Activated CD4-positive, alpha-beta memory T cell treated with anti-CD3 and anti-CD28 coated beads for 36 hours (primary cell): ENCODE data around the gene DNM2. TPM values are rescaled to one million over a fixed set of nuclear protein-coding genes. Genes with fewer than 3 reads are reported as not detected.

Source experiments
- CTCF ChIA-PET: fragments of 350-600 bp; sonication (Branson Sonifier 250); formaldehyde crosslinking; loops from one replicate; lab custom pipeline; 2021; ENCODE audit warnings: antibody characterized with exemption, inconsistent platforms; lab: Charles Lee
- POLR2A ChIA-PET: fragments of 350-600 bp; sonication (Branson Sonifier 250); formaldehyde crosslinking; loops from one replicate; lab custom pipeline; 2021; ENCODE audit warnings: antibody characterized with exemption; lab: Charles Lee
- DNase-seq: peaks from one replicate; pipeline ENCODE4 v3.0.0-alpha.2; 2020
- H3K27ac Mint-ChIP-seq: one replicate; pipeline ENCODE4 v1.8.0; 2021; ENCODE audit warnings: mixed read lengths
- H3K27me3 Mint-ChIP-seq: one replicate; pipeline ENCODE4 v1.8.0; 2021; ENCODE audit warnings: mixed read lengths
- H3K36me3 Mint-ChIP-seq: one replicate; pipeline ENCODE4 v1.8.0; 2021; ENCODE audit warnings: mixed read lengths
- H3K4me1 Mint-ChIP-seq: one replicate; pipeline ENCODE4 v1.8.0; 2021; ENCODE audit warnings: low read depth, mixed read lengths
- H3K4me3 Mint-ChIP-seq: one replicate; pipeline ENCODE4 v1.8.0; 2021; ENCODE audit warnings: mild to moderate bottlenecking, mixed read lengths
- H3K9me3 Mint-ChIP-seq: one replicate; pipeline ENCODE4 v1.8.0; 2021; ENCODE audit warnings: mixed read lengths
- intact Hi-C: fragments of 100-400 bp; cut with micrococcal nuclease; formaldehyde crosslinking; loops from one replicate; pipeline ENCODE4 v1.15.1; 2023
- total RNA-seq, 2 experiments: library from RNA; stranded (reverse); gene quantifications; one replicate each; pipeline ENCODE4 v1.2.3, GENCODE V29; 2021

The DNM2 gene
- total RNA-seq, 2 experiments from 2014 or later, result 171 to 173 TPM

- no peak for DNase-seq
- Mint-ChIP-seq H3K4me3 (no peak overlapping the region), H3K27me3 (no peaks in the 10 kb centered on the region), H3K9me3 (no peaks in the 10 kb centered on the region), H3K36me3 (peaks cover 11% of the 10 kb centered on the region), H3K27ac (no peak overlapping the region), H3K4me1 (peaks cover 26% of the 10 kb centered on the region)
- intact Hi-C loops, result no loop called here
- CTCF ChIA-PET, result interaction anchor here (0.7 to 3.7 kb wide), 4 partner anchors 10 to 95 kb away, joined by 3 to 23 read pairs (median 4); partner anchors contain the start of gene DNM2
- POLR2A ChIA-PET, result interaction anchor here (1.1 kb wide), 1 partner anchor 9 kb away, joined by 3 read pairs; no protein-coding TSS in a partner anchor
These were observed 51.1 kb downstream of the DNM2 start for GRCh38 chr19:10768936-10769335.

GRCh38 chr19:10769533-10770491, 51.9 kb downstream of the DNM2 start:
- CTCF ChIA-PET, result interaction anchor here (0.7 to 3.7 kb wide), 3 partner anchors 9 to 67 kb away, joined by 3 to 23 read pairs (median 4); partner anchors contain the start of gene DNM2
- H3K4me3 Mint-ChIP-seq, result no peak overlapping the region
- H3K4me1 Mint-ChIP-seq, result peaks cover 18% of the 10 kb centered on the region
- peak; percentile 20 for DNase-seq
- POLR2A ChIA-PET, result interaction anchor here (1.1 kb wide), 1 partner anchor 10 kb away, joined by 3 read pairs; no protein-coding TSS in a partner anchor
- intact Hi-C loops, result no loop called here
- H3K36me3 Mint-ChIP-seq, result peaks cover 11% of the 10 kb centered on the region
- H3K9me3 Mint-ChIP-seq, result no peaks in the 10 kb centered on the region
- H3K27ac Mint-ChIP-seq, result no peak overlapping the region
- H3K27me3 Mint-ChIP-seq, result no peaks in the 10 kb centered on the region

GRCh38 chr19:10773969-10774368, 56.1 kb downstream of the DNM2 start:
- Mint-ChIP-seq H3K27me3 (no peaks in the 10 kb centered on the region), H3K9me3 (no peaks in the 10 kb centered on the region), H3K36me3 (peaks cover 30% of the 10 kb centered on the region), H3K27ac (no peak overlapping the region), H3K4me1 (peaks cover 7% of the 10 kb centered on the region), H3K4me3 (no peak overlapping the region)
- POLR2A ChIA-PET, result no interaction called here
- CTCF ChIA-PET, result interaction anchor here (1.0 kb wide), 1 partner anchor 90 kb away, joined by 3 read pairs; no protein-coding TSS in a partner anchor
- peak; percentile 33 for DNase-seq
- intact Hi-C loops, result no loop called here

GRCh38 chr19:10774893-10775292, 57.0 kb downstream of the DNM2 start:
- Mint-ChIP-seq H3K4me3 (no peak overlapping the region), H3K27me3 (no peaks in the 10 kb centered on the region), H3K4me1 (peaks cover 5% of the 10 kb centered on the region), H3K9me3 (no peaks in the 10 kb centered on the region), H3K27ac (no peak overlapping the region), H3K36me3 (peaks cover 31% of the 10 kb centered on the region)
- intact Hi-C loops, result no loop called here
- no peak for DNase-seq
- POLR2A ChIA-PET, result no interaction called here
- CTCF ChIA-PET, result interaction anchor here (1.0 kb wide), 1 partner anchor 90 kb away, joined by 3 read pairs; no protein-coding TSS in a partner anchor

GRCh38 chr19:10776900-10777650, 59.2 kb downstream of the DNM2 start:
- no peaks in the 10 kb centered on the region for H3K27me3 Mint-ChIP-seq
- H3K9me3 Mint-ChIP-seq, result no peaks in the 10 kb centered on the region
- POLR2A ChIA-PET, result no interaction called here
- no peak overlapping the region for H3K27ac Mint-ChIP-seq
- intact Hi-C loops, result no loop called here
- CTCF ChIA-PET, result interaction anchor here (2.2 kb wide), 1 partner anchor 60 kb away, joined by 9 read pairs; the partner anchor contains the start of gene DNM2
- DNase-seq, result no peak
- H3K4me3 Mint-ChIP-seq, result no peak overlapping the region
- H3K36me3 Mint-ChIP-seq, result peaks cover 39% of the 10 kb centered on the region
- H3K4me1 Mint-ChIP-seq, result no peaks in the 10 kb centered on the region

- Mint-ChIP-seq H3K36me3 (peaks cover 52% of the 10 kb centered on the region), H3K4me1 (no peaks in the 10 kb centered on the region), H3K27me3 (no peaks in the 10 kb centered on the region), H3K4me3 (no peak overlapping the region), H3K27ac (peak overlapping the region; percentile 62), H3K9me3 (no peaks in the 10 kb centered on the region)
- intact Hi-C loops, result no loop called here
- DNase-seq, result no peak
- POLR2A ChIA-PET, result no interaction called here
- CTCF ChIA-PET, result interaction anchor here (0.7 kb wide), 1 partner anchor 347 kb away, joined by 5 read pairs; no protein-coding TSS in a partner anchor
These were observed 62.5 kb downstream of the DNM2 start for GRCh38 chr19:10780368-10780767.

GRCh38 chr19:10782795-10783194, 64.9 kb downstream of the DNM2 start:
- H3K36me3 Mint-ChIP-seq, result peaks cover 52% of the 10 kb centered on the region
- no peaks in the 10 kb centered on the region for H3K4me1 Mint-ChIP-seq
- POLR2A ChIA-PET, result no interaction called here
- H3K9me3 Mint-ChIP-seq, result no peaks in the 10 kb centered on the region
- CTCF ChIA-PET, result interaction anchor here (1.3 to 2.1 kb wide), 4 partner anchors 76 to 202 kb away, joined by 3 to 5 read pairs (median 4); no protein-coding TSS in a partner anchor
- no peaks in the 10 kb centered on the region for H3K27me3 Mint-ChIP-seq
- intact Hi-C loops, result no loop called here
- no peak overlapping the region for H3K27ac Mint-ChIP-seq
- no peak overlapping the region for H3K4me3 Mint-ChIP-seq
- DNase-seq, result no peak

- no peak for DNase-seq
- POLR2A ChIA-PET, result no interaction called here
- H3K4me1 Mint-ChIP-seq, result no peaks in the 10 kb centered on the region
- H3K4me3 Mint-ChIP-seq, result no peak overlapping the region
- no peaks in the 10 kb centered on the region for H3K9me3 Mint-ChIP-seq
- H3K27ac Mint-ChIP-seq, result no peak overlapping the region
- no peaks in the 10 kb centered on the region for H3K27me3 Mint-ChIP-seq
- CTCF ChIA-PET, result no interaction called here
- intact Hi-C loops, result no loop called here
- peaks cover 51% of the 10 kb centered on the region for H3K36me3 Mint-ChIP-seq
These were observed 66.4 kb downstream of the DNM2 start for GRCh38 chr19:10784257-10784656.

- intact Hi-C loops, result no loop called here
- no peak overlapping the region for H3K4me3 Mint-ChIP-seq
- H3K4me1 Mint-ChIP-seq, result no peaks in the 10 kb centered on the region
- ChIA-PET CTCF (no interaction called here), POLR2A (no interaction called here)
- H3K27ac Mint-ChIP-seq, result peak overlapping the region; percentile 38
- DNase-seq, result no peak
- H3K36me3 Mint-ChIP-seq, result peaks cover 33% of the 10 kb centered on the region
- no peaks in the 10 kb centered on the region for H3K27me3 Mint-ChIP-seq
- H3K9me3 Mint-ChIP-seq, result no peaks in the 10 kb centered on the region
These were observed 70.3 kb downstream of the DNM2 start for GRCh38 chr19:10788146-10788545.

GRCh38 chr19:10789866-10790265, 72.0 kb downstream of the DNM2 start:
- Mint-ChIP-seq H3K4me1 (no peaks in the 10 kb centered on the region), H3K36me3 (peaks cover 29% of the 10 kb centered on the region), H3K27ac (no peak overlapping the region), H3K27me3 (no peaks in the 10 kb centered on the region), H3K9me3 (no peaks in the 10 kb centered on the region), H3K4me3 (no peak overlapping the region)
- POLR2A ChIA-PET, result no interaction called here
- no peak for DNase-seq
- intact Hi-C loops, result loop anchor here (10.0 kb wide), 1 partner anchor 305 kb away; no protein-coding TSS in a partner anchor
- CTCF ChIA-PET, result no interaction called here

GRCh38 chr19:10796653-10797052, 78.8 kb downstream of the DNM2 start:
- peak overlapping the region; percentile 76 for H3K4me3 Mint-ChIP-seq
- intact Hi-C loops, result loop anchor here (1.0 to 10.0 kb wide), 9 partner anchors 13 to 298 kb away; partner anchors contain the start of genes CARM1, CDKN2D and TMED1
- no peak for DNase-seq
- peaks cover 32% of the 10 kb centered on the region for H3K4me1 Mint-ChIP-seq
- ChIA-PET CTCF (interaction anchor here (0.9 to 2.4 kb wide), 6 partner anchors 15 to 79 kb away, joined by 3 to 10 read pairs (median 6); partner anchors contain the start of gene DNM2), POLR2A (no interaction called here)
- no peaks in the 10 kb centered on the region for H3K9me3 Mint-ChIP-seq
- H3K27me3 Mint-ChIP-seq, result no peaks in the 10 kb centered on the region
- peaks cover 31% of the 10 kb centered on the region for H3K36me3 Mint-ChIP-seq
- H3K27ac Mint-ChIP-seq, result peak overlapping the region; percentile 99
